ENCODE results near the gene TMA7. TPM values are rescaled to one million over a fixed set of nuclear protein-coding genes. Genes with fewer than 3 reads are reported as not detected.
"Not testable (repeated sequence)": the region's sequence is repeated elsewhere in the genome, so short reads cannot be mapped to it uniquely, and the experiment has no call there.

TMA7 gene
- total and polyA plus RNA-seq, 10 of the 15 experiments (the other 5 are each of a cell fraction or from before 2014, with no cell fraction given): 319 to 1,760 (median 752) TPM

GRCh38 chr3:48482822-48483221 lies 42.8 kb downstream of the TMA7 start:
- FAIRE-seq; in situ Hi-C loops (cut with MboI); H3K9ac ChIP-seq (ENCODE audit: control insufficient read depth, insufficient read depth, low read length); H3K27me3 ChIP-seq (replicated peaks in 1 of 2; ENCODE audit: control insufficient read depth in 2 of 2, insufficient read depth in 2 of 2, low read length in 1 of 2); H3K79me2 ChIP-seq (ENCODE audit: control insufficient read depth, insufficient read depth, low read length); SMC1A ChIA-PET (ENCODE audit: uncharacterized antibody, unreplicated experiment); H3K27ac ChIP-seq (ENCODE audit: control insufficient read depth, insufficient read depth); ATAC-seq; BruUV-seq (replicated peaks); H3K4me3 ChIP-seq; H3K9me3 ChIP-seq (replicated peaks; ENCODE audit: control insufficient read depth, insufficient read depth, low read length); H3K36me3 ChIP-seq (ENCODE audit: control insufficient read depth in 2 of 2, insufficient read depth in 2 of 2, low read length in 1 of 2); intact Hi-C loops (cut with micrococcal nuclease; ENCODE audit: unreplicated experiment); H2AFZ ChIP-seq (ENCODE audit: control insufficient read depth, low read depth, low read length); RAD21 ChIA-PET (ENCODE audit: unreplicated experiment); DNase-seq (ENCODE audit: low read depth, low spot score); H4K20me1 ChIP-seq (ENCODE audit: control insufficient read depth, insufficient read depth); H3K4me2 ChIP-seq (ENCODE audit: control insufficient read depth, insufficient read depth): not testable (repeated sequence)
- ChIA-PET POLR2A (interaction anchor here (0.7 kb wide), 1 partner anchor 13 kb away, joined by 4 read pairs; no protein-coding TSS in a partner anchor), CTCF (interaction anchor here (1.2 kb wide), 1 partner anchor 10 kb away, joined by 4 read pairs; no protein-coding TSS in a partner anchor)
- peaks cover 14% of the 10 kb centered on the region for H3K4me1 ChIP-seq (ENCODE audit: control insufficient read depth, insufficient read depth, low read length)
- WGBS (ENCODE audit: insufficient coverage, insufficient replicate concordance, low lambda C conversion rate, missing lambda C conversion rate): 76% methylated on average over 6 of the region's 6 CpGs

DNA sequence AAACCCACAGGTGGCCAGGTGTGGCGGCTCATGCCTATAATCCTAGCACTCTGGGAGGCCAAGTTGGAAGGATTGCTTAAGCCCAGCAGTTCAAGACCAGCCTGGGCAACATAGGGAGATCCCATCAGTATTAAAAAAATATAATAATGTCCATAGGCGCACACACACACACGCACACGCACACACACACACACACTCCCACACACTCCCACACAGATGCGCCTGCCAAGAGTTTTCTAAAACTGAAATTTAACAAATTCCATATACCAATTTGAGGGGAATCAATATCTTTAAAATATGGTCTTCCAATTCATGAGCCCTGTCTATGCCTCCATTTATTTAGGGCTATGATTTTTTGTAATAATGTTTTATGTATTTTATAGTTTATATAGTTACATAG lies 46.9 kb downstream of the TMA7 start:
- no peaks in the 10 kb centered on the region for H3K4me1 ChIP-seq (ENCODE audit: control insufficient read depth, insufficient read depth, low read length)
- no peak for FAIRE-seq
- no peak overlapping the region for H3K27ac ChIP-seq (ENCODE audit: control insufficient read depth, insufficient read depth)
- TF ChIP-seq KLF5 (IDR thresholded peaks at IDR 0.05; ENCODE audit: partially characterized antibody) (no peak), IRF3 (IDR thresholded peaks at IDR 0.05) (no peak), ATF2 (IDR thresholded peaks at IDR 0.05; ENCODE audit: low read length) (no peak), NRF1 (conservative IDR thresholded peaks at IDR 0.05; ENCODE audit: low read depth, low read length) (no peak), ZNF274 (IDR thresholded peaks at IDR 0.05; ENCODE audit: insufficient read depth, insufficient read length) (no peak), ZSCAN29 (IDR thresholded peaks at IDR 0.05) (no peak), SMC3 (IDR thresholded peaks at IDR 0.05; ENCODE audit: borderline replicate concordance, low read length) (no peak)
- TF ChIP-seq, protein P1, sequence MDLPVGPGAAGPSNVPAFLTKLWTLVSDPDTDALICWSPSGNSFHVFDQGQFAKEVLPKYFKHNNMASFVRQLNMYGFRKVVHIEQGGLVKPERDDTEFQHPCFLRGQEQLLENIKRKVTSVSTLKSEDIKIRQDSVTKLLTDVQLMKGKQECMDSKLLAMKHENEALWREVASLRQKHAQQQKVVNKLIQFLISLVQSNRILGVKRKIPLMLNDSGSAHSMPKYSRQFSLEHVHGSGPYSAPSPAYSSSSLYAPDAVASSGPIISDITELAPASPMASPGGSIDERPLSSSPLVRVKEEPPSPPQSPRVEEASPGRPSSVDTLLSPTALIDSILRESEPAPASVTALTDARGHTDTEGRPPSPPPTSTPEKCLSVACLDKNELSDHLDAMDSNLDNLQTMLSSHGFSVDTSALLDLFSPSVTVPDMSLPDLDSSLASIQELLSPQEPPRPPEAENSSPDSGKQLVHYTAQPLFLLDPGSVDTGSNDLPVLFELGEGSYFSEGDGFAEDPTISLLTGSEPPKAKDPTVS (IDR thresholded peaks at IDR 0.05; ENCODE audit: low read depth, low read length): no peak
- no peaks in the 10 kb centered on the region for H4K20me1 ChIP-seq (ENCODE audit: control insufficient read depth, insufficient read depth)
- no peak for DNase-seq (ENCODE audit: low read depth, low spot score)
- no peaks in the 10 kb centered on the region for H3K36me3 ChIP-seq (ENCODE audit: control insufficient read depth in 2 of 2, insufficient read depth in 2 of 2, low read length in 1 of 2)
- no peak for ATAC-seq
- no TSS peak for BruUV-seq (replicated peaks)
- RAD21 ChIA-PET (ENCODE audit: unreplicated experiment): no interaction called here
- H3K4me3 ChIP-seq: no peak overlapping the region
- no peaks in the 10 kb centered on the region for H3K79me2 ChIP-seq (ENCODE audit: control insufficient read depth, insufficient read depth, low read length)
- H2AFZ ChIP-seq (ENCODE audit: control insufficient read depth, low read depth, low read length): no peak overlapping the region
- SMC1A ChIA-PET (ENCODE audit: uncharacterized antibody, unreplicated experiment): no interaction called here
- intact Hi-C loops (cut with micrococcal nuclease; ENCODE audit: unreplicated experiment): no loop called here
- CTCF ChIA-PET: interaction anchor here (0.7 to 1.3 kb wide), 2 partner anchors 62 to 648 kb away, joined by 3 read pairs; no protein-coding TSS in a partner anchor
- no peaks in the 10 kb centered on the region for H3K27me3 ChIP-seq (replicated peaks in 1 of 2; ENCODE audit: control insufficient read depth in 2 of 2, insufficient read depth in 2 of 2, low read length in 1 of 2)
- 97% methylated on average over 5 of the region's 5 CpGs for WGBS (ENCODE audit: insufficient coverage, insufficient replicate concordance, low lambda C conversion rate, missing lambda C conversion rate)
- POLR2A ChIA-PET: no interaction called here
- H3K9ac ChIP-seq (ENCODE audit: control insufficient read depth, insufficient read depth, low read length): no peak overlapping the region
- H3K4me2 ChIP-seq (ENCODE audit: control insufficient read depth, insufficient read depth): no peak overlapping the region
- no peaks in the 10 kb centered on the region for H3K9me3 ChIP-seq (replicated peaks; ENCODE audit: control insufficient read depth, insufficient read depth, low read length)
- in situ Hi-C loops (cut with MboI): no loop called here

All from GM12878 (cell line).